Hepatocyte (in vitro differentiated cells): ENCODE data around the gene CRTAC1. TPM values are rescaled to one million over a fixed set of nuclear protein-coding genes. Genes with fewer than 3 reads are reported as not detected.

Experiments
- DNase-seq: peaks from one replicate; pipeline ENCODE4 v3.0.0-alpha.2; 2016; ENCODE audit warnings: low spot score
- H2AFZ ChIP-seq: fragments of 200-600 bp; sonication (generic); 2 replicates; pipeline ENCODE4 v1.6.0; 2016; ENCODE audit warnings: antibody characterized with exemption, mild to moderate bottlenecking
- H3K27ac ChIP-seq: fragments of 200-600 bp; sonication (generic); 2 replicates; pipeline ENCODE4 v1.5.1; 2016; ENCODE audit warnings: mild to moderate bottlenecking
- H3K27me3 ChIP-seq: fragments of 200-600 bp; sonication (generic); 2 replicates; pipeline ENCODE4 v1.6.1; 2016
- H3K36me3 ChIP-seq: fragments of 200-600 bp; sonication (generic); replicated peaks from 2 replicates; pipeline ENCODE4 v1.5.1; 2016; ENCODE audit warnings: low read depth; ENCODE audit not compliant: insufficient read depth
- H3K4me1 ChIP-seq: fragments of 200-600 bp; sonication (generic); 2 replicates; pipeline ENCODE4 v1.5.1; 2016; ENCODE audit warnings: mild to moderate bottlenecking, moderate library complexity; ENCODE audit not compliant: insufficient read depth
- H3K4me2 ChIP-seq: fragments of 200-600 bp; sonication (generic); 2 replicates; pipeline ENCODE4 v1.6.0; 2016
- H3K4me3 ChIP-seq: fragments of 200-600 bp; sonication (generic); 2 replicates; pipeline ENCODE4 v1.5.1; 2016; ENCODE audit warnings: mild to moderate bottlenecking
- H3K79me2 ChIP-seq: fragments of 200-600 bp; sonication (generic); 2 replicates; pipeline ENCODE4 v1.6.0; 2017; ENCODE audit warnings: mild to moderate bottlenecking
- H3K9me2 ChIP-seq: fragments of 200-600 bp; sonication (generic); replicated peaks from 2 replicates; pipeline ENCODE4 v1.6.0; 2017; ENCODE audit warnings: mild to moderate bottlenecking; ENCODE audit not compliant: insufficient read depth
- H3K9me3 ChIP-seq: fragments of 200-600 bp; sonication (generic); 2 replicates; pipeline ENCODE4 v1.5.1; 2016; ENCODE audit warnings: low read depth, mild to moderate bottlenecking
- H4K20me1 ChIP-seq: fragments of 200-600 bp; sonication (generic); 2 replicates; pipeline ENCODE4 v1.6.0; 2016; ENCODE audit warnings: mild to moderate bottlenecking; ENCODE audit not compliant: insufficient read depth, poor library complexity, severe bottlenecking
- CTCF ChIP-seq: fragments of 200-600 bp; sonication (generic); IDR thresholded peaks from 2 replicates; pipeline ENCODE4 v1.5.1; 2016; ENCODE audit warnings: antibody characterized with exemption, mild to moderate bottlenecking; ENCODE audit not compliant: poor library complexity
- EZH2 ChIP-seq: fragments of 200-600 bp; sonication (generic); IDR thresholded peaks from 2 replicates; pipeline ENCODE4 v1.6.1; 2016; ENCODE audit warnings: antibody characterized with exemption, mild to moderate bottlenecking, borderline replicate concordance
- EZH2phosphoT487 ChIP-seq: fragments of 200-600 bp; sonication (generic); IDR thresholded peaks from one replicate; pipeline ENCODE4 v1.6.1; 2018; ENCODE audit warnings: antibody characterized with exemption, mild to moderate bottlenecking, low read depth, moderate library complexity; ENCODE audit not compliant: unreplicated experiment, severe bottlenecking
- WGBS: methylation state at CpG from one replicate; pipeline ENCODE4 v1.1.6; 2016; ENCODE audit warnings: low lambda C conversion rate; ENCODE audit errors: missing lambda C conversion rate; 5-methylcytosine and 5-hydroxymethylcytosine counted together
- polyA plus RNA-seq: library from polyadenylated mRNA; unstranded; fragments of >200 nt; fragmentation: Nextera tagmentation; extraction: Ambion mirVana; gene quantifications from 2 replicates; pipeline ENCODE4 v1.2.1, GENCODE V29; 2016
- total RNA-seq: library from RNA; depleted of rRNA; stranded (reverse); fragments of >200 nt; gene quantifications from 2 replicates; pipeline ENCODE4 v1.2.3, GENCODE V29; 2014

The CRTAC1 gene
- total and polyA plus RNA-seq, 2 experiments from 2014 or later, result 0.47 to 0.76 TPM

GRCh38 chr10:97907211-97907610 lies 123.2 kb downstream of the CRTAC1 start:
- Histone ChIP-seq H3K9me3 (no peaks in the 10 kb centered on the region), H3K27me3 (peaks cover 14% of the 10 kb centered on the region), H3K9me2 (no peaks in the 10 kb centered on the region), H3K4me3 (no peak overlapping the region), H3K79me2 (no peaks in the 10 kb centered on the region), H4K20me1 (no peaks in the 10 kb centered on the region), H3K4me1 (no peaks in the 10 kb centered on the region), H2AFZ (no peak overlapping the region), H3K36me3 (no peaks in the 10 kb centered on the region), H3K27ac (no peak overlapping the region), H3K4me2 (no peak overlapping the region)
- no peak for TF ChIP-seq CTCF
- TF ChIP-seq EZH2, result no peak
- no peak for TF ChIP-seq EZH2phosphoT487
- DNase-seq, result no peak
- 73% methylated on average over 6 of the region's 6 CpGs for WGBS

GRCh38 chr10:97905276-97905675 lies 125.1 kb downstream of the CRTAC1 start:
- H3K4me3 ChIP-seq, result no peak overlapping the region
- H3K27me3 ChIP-seq, result peaks cover 14% of the 10 kb centered on the region
- no peaks in the 10 kb centered on the region for H3K9me2 ChIP-seq
- 91% methylated on average over 8 of the region's 8 CpGs for WGBS
- no peaks in the 10 kb centered on the region for H3K36me3 ChIP-seq
- no peaks in the 10 kb centered on the region for H3K9me3 ChIP-seq
- no peaks in the 10 kb centered on the region for H4K20me1 ChIP-seq
- TF ChIP-seq CTCF, result no peak
- no peak for TF ChIP-seq EZH2
- no peak for TF ChIP-seq EZH2phosphoT487
- no peak overlapping the region for H2AFZ ChIP-seq
- no peak overlapping the region for H3K4me2 ChIP-seq
- no peak for DNase-seq
- no peaks in the 10 kb centered on the region for H3K79me2 ChIP-seq
- H3K27ac ChIP-seq, result no peak overlapping the region
- H3K4me1 ChIP-seq, result no peaks in the 10 kb centered on the region

- Histone ChIP-seq H3K27me3 (peaks cover 12% of the 10 kb centered on the region), H3K27ac (no peak overlapping the region), H3K4me1 (no peaks in the 10 kb centered on the region), H2AFZ (no peak overlapping the region), H4K20me1 (no peaks in the 10 kb centered on the region), H3K4me2 (no peak overlapping the region), H3K36me3 (no peaks in the 10 kb centered on the region), H3K9me2 (no peaks in the 10 kb centered on the region), H3K9me3 (no peaks in the 10 kb centered on the region), H3K4me3 (no peak overlapping the region), H3K79me2 (no peaks in the 10 kb centered on the region)
- TF ChIP-seq EZH2, result no peak
- TF ChIP-seq CTCF, result no peak
- TF ChIP-seq EZH2phosphoT487, result no peak
- 85% methylated on average over 11 of the region's 11 CpGs for WGBS
- DNase-seq, result no peak
Measured at GRCh38 chr10:97904576-97904975, 125.8 kb downstream of the CRTAC1 start.

GRCh38 chr10:97904018-97904381 lies 126.4 kb downstream of the CRTAC1 start:
- Histone ChIP-seq H2AFZ (no peak overlapping the region), H3K27ac (no peak overlapping the region), H3K4me1 (no peaks in the 10 kb centered on the region), H3K9me3 (no peaks in the 10 kb centered on the region), H3K27me3 (peaks cover 7% of the 10 kb centered on the region), H3K4me2 (no peak overlapping the region), H4K20me1 (no peaks in the 10 kb centered on the region), H3K9me2 (no peaks in the 10 kb centered on the region), H3K4me3 (no peak overlapping the region), H3K36me3 (no peaks in the 10 kb centered on the region), H3K79me2 (no peaks in the 10 kb centered on the region)
- DNase-seq, result no peak
- TF ChIP-seq CTCF (no peak), EZH2 (no peak), EZH2phosphoT487 (no peak)
- WGBS, result 56% methylated on average over 5 of the region's 5 CpGs
